Activated T-helper 1 cell treated with anti-CD3 and anti-CD28 coated beads, Interleukin-12 subunit alpha, Interleukin-12 subunit beta, Interleukin-2, Interleukin-4 antibody, amounts not matched to agents 30 ng/mL and 10 ng/mL and 1 ng/mL, durations not matched to agents 14 hours and 24 hours and 36 hours (primary cell): Measurements from ENCODE around the gene TTN. TPM values are rescaled to one million over a fixed set of nuclear protein-coding genes. Genes with fewer than 3 reads are reported as not detected.

Source experiments
- DNase-seq: peaks from one replicate; pipeline ENCODE4 v3.0.0; 2021; ENCODE audit warnings: low spot score
- H3K27ac Mint-ChIP-seq: one replicate; pipeline ENCODE4 v1.8.0; 2021; ENCODE audit warnings: mild to moderate bottlenecking, mixed read lengths
- H3K27me3 Mint-ChIP-seq: one replicate; pipeline ENCODE4 v1.8.0; 2022; ENCODE audit warnings: mild to moderate bottlenecking, moderate library complexity, mixed read lengths; ENCODE audit not compliant: insufficient read depth
- H3K36me3 Mint-ChIP-seq: one replicate; pipeline ENCODE4 v1.8.0; 2021; ENCODE audit warnings: low read depth, mixed read lengths
- H3K4me1 Mint-ChIP-seq: one replicate; pipeline ENCODE4 v1.8.0; 2021; ENCODE audit warnings: low read depth, mixed read lengths
- H3K4me3 Mint-ChIP-seq: one replicate; pipeline ENCODE4 v1.8.0; 2021; ENCODE audit warnings: mild to moderate bottlenecking, moderate library complexity, mixed read lengths
- H3K9me3 Mint-ChIP-seq: one replicate; pipeline ENCODE4 v1.8.0; 2021; ENCODE audit warnings: mixed read lengths
- intact Hi-C: fragments of 100-400 bp; cut with micrococcal nuclease; formaldehyde crosslinking; loops from one replicate; pipeline ENCODE4 v1.15.1; 2024
- total RNA-seq: library from RNA; stranded (reverse); gene quantifications from 2 replicates; pipeline ENCODE4 v1.2.3, GENCODE V29; 2022

Gene TTN
- total RNA-seq, 1 donor from 2014 or later = 1.7 TPM

DNA sequence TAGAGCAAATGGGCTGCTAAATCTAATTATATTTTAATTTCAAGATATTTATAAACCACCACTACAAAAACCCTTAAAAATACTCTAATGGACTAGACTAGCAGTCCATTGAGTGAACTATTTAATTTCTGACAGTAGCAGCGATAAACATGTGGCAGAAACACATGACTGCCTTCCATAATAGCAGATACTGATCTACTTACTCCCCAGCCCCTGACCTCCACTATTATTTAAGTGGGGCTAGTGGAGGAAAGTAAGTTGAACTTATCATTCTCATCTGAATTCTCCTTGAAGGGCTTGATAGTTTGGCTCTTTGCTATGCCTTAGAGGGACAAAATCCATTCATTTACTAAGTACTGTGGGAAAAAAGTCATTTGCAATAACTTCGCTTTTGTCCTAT is 90.8 kb downstream of the TTN start:
- Mint-ChIP-seq H3K27ac (no peak overlapping the region), H3K9me3 (no peaks in the 10 kb centered on the region), H3K4me3 (no peak overlapping the region), H3K27me3 (no peaks in the 10 kb centered on the region), H3K4me1 (no peaks in the 10 kb centered on the region), H3K36me3 (no peaks in the 10 kb centered on the region)
- DNase-seq = no peak
- intact Hi-C loops = no loop called here

DNA sequence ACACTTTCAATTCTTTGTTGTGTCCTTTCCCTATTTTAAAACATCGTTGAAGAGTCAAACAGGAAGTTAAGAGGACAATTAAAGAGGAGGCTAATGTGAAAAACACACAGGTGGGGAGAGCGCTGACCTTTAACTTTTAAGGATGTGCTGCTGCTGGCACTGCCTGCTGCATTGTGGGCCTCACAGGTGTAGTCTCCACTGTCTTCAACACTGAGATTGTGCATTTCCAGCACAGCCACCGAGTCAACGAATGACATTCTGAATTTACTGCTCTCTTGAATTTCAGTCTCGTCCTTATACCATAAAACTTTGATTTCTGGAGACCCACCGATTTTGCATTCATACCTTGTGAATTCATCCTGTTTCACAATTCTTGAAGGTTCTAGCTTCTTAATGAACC is 91.9 kb downstream of the TTN start:
- intact Hi-C loops = no loop called here

DNA sequence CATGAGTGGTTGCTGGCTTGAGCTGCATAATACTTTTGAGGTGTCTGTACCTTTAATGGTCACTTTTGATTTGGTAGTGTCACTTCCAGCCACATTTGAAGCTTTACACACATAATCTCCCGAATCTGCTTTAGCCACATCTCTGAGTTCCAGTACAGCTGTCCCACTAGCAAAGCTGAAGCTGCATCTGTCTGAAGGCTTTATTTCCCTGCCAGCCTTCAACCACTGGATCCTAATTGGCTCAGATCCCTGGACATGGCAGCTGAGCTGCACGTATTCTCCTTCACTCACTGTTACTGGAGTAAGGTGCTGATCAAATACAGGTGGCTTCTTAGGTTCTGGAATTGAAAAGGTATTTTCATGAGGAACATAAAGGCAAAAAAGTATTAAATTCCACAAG is 99.7 kb downstream of the TTN start:
- Mint-ChIP-seq H3K27ac (no peak overlapping the region), H3K4me3 (no peak overlapping the region), H3K27me3 (peaks cover 2% of the 10 kb centered on the region), H3K36me3 (no peaks in the 10 kb centered on the region), H3K9me3 (no peaks in the 10 kb centered on the region), H3K4me1 (no peaks in the 10 kb centered on the region)
- intact Hi-C loops = no loop called here
- no peak for DNase-seq

More for the DNA sequence above, 91.9 kb downstream of the TTN start:
- no peaks in the 10 kb centered on the region for H3K4me1 Mint-ChIP-seq
- H3K27me3 Mint-ChIP-seq = no peaks in the 10 kb centered on the region
- H3K36me3 Mint-ChIP-seq = no peaks in the 10 kb centered on the region
- H3K4me3 Mint-ChIP-seq = no peak overlapping the region
- no peak overlapping the region for H3K27ac Mint-ChIP-seq
- no peaks in the 10 kb centered on the region for H3K9me3 Mint-ChIP-seq
- no peak for DNase-seq

DNA sequence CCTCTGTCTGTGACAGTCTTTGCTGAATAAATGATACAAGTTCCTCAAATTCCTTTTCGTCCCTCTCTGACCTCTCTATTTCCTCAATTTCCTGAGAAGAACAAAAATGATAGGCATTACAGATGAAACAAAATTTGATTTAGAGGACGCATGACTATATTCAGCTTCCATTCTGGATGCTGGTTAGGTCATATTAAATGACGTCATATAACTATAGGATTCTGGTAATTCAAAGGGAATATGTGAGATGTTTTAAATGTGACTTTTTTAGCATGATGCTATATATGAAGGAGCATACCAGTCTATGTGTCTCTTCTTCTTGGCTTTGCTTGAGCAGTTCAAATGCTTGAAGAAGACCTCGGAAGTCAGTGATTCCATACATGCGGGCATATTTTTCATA is 102.3 kb downstream of the TTN start:
- Mint-ChIP-seq H3K27ac (no peak overlapping the region), H3K4me1 (peaks cover 5% of the 10 kb centered on the region), H3K36me3 (peaks cover 1% of the 10 kb centered on the region), H3K9me3 (no peaks in the 10 kb centered on the region), H3K27me3 (peaks cover 3% of the 10 kb centered on the region), H3K4me3 (no peak overlapping the region)
- intact Hi-C loops = no loop called here
- no peak for DNase-seq

DNA sequence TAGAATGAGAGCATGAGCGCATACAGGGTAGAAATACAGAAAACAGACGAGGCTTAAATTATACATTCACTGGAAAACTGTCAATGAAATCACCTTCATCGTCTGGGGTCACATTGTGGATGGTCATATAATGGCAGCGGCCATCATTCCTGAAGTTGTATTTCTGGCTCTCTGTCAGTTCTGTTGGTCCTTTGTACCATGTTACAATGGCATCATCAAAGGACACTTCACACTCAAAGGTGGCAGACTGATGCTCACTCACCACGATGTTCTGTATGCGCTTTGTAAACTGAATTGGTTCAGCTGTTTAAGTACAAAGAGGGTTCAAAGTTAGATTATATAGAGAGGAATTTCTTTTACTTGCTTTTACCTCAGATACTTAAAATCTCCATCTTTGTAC is 104.9 kb downstream of the TTN start:
- Mint-ChIP-seq H3K27ac (no peak overlapping the region), H3K4me1 (peaks cover 5% of the 10 kb centered on the region), H3K4me3 (no peak overlapping the region), H3K9me3 (no peaks in the 10 kb centered on the region), H3K27me3 (peaks cover 3% of the 10 kb centered on the region), H3K36me3 (peaks cover 1% of the 10 kb centered on the region)
- DNase-seq = no peak
- intact Hi-C loops = no loop called here

DNA sequence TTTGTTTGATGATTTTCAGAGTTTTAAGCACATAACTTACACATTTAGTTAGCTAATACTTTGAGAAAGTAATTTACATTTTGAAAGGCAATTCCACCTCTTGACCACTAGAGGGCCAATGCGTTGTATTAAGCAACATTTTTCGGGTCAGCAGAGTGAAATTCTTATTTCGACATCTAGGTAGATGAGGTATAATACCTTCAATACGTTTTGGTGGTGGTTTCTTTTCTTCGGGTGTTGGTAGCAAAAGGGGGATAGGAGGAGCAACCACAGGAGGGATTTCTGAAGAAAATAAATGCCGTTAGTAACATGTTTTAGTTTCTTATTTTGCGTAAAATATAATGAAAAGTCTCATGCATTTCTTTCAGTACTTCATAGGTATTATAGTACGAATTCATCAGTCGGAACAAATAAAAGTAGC is 106.3 kb downstream of the TTN start:
- Mint-ChIP-seq H3K27me3 (peaks cover 3% of the 10 kb centered on the region), H3K9me3 (no peaks in the 10 kb centered on the region), H3K4me1 (peaks cover 5% of the 10 kb centered on the region), H3K36me3 (peaks cover 1% of the 10 kb centered on the region), H3K4me3 (no peak overlapping the region), H3K27ac (no peak overlapping the region)
- intact Hi-C loops = loop anchor here (2.0 kb wide), 2 partner anchors 214 to 222 kb away; partner anchors contain the start of gene FKBP7
- no peak for DNase-seq

GRCh38 chr2:178700136-178700535 is 107.1 kb downstream of the TTN start:
- H3K36me3 Mint-ChIP-seq = peaks cover 1% of the 10 kb centered on the region
- H3K27me3 Mint-ChIP-seq = peaks cover 5% of the 10 kb centered on the region
- intact Hi-C loops = loop anchor here (2.0 kb wide), 2 partner anchors 215 to 221 kb away; partner anchors contain the start of gene FKBP7
- peaks cover 5% of the 10 kb centered on the region for H3K4me1 Mint-ChIP-seq
- H3K4me3 Mint-ChIP-seq = no peak overlapping the region
- no peak overlapping the region for H3K27ac Mint-ChIP-seq
- H3K9me3 Mint-ChIP-seq = no peaks in the 10 kb centered on the region
- DNase-seq = no peak

DNA sequence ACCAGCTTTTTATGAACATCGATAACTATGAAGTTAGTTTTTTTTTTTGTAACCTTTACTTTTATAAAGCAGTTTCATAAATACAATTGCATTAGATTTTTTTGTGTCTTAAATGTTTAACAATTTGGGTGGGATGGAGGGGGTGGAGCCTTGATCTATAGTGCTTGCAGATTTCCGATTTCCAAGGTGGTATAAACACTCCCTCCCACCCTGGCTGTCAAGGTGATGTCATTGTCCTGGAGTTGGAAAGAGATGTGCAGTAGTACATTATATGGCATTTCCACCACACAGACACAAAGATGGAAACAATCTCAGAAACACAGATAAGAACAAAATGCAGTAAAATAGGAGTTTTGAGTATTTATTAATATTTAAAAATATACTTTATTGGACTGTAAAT is 114.4 kb downstream of the TTN start:
- Mint-ChIP-seq H3K36me3 (no peaks in the 10 kb centered on the region), H3K4me1 (no peaks in the 10 kb centered on the region), H3K9me3 (no peaks in the 10 kb centered on the region), H3K27ac (no peak overlapping the region), H3K27me3 (peaks cover 6% of the 10 kb centered on the region), H3K4me3 (no peak overlapping the region)
- intact Hi-C loops = no loop called here
- DNase-seq = no peak

DNA sequence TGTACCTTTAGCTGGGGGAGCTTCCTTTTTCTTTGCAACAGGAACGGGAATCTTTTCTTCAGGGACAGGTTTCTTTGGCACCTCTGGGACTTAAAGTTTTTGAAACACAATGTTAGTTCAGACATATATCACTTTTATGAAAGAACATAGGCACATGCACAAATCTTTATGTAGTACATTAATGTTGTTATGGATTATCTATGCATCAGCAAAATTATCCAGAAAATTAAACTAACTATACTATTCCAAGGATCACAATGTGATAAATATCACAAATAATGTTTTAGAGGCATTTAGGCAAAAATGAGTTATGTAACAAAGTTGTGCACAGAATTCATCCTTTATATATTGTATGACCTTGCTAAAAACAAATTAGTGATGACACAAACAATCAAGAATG is 117.4 kb downstream of the TTN start:
- H3K27me3 Mint-ChIP-seq = peaks cover 4% of the 10 kb centered on the region
- no peak overlapping the region for H3K4me3 Mint-ChIP-seq
- no peak overlapping the region for H3K27ac Mint-ChIP-seq
- no peak for DNase-seq
- no peaks in the 10 kb centered on the region for H3K36me3 Mint-ChIP-seq
- H3K4me1 Mint-ChIP-seq = no peaks in the 10 kb centered on the region
- no peaks in the 10 kb centered on the region for H3K9me3 Mint-ChIP-seq
- intact Hi-C loops = no loop called here

- H3K4me3 Mint-ChIP-seq = no peak overlapping the region
- intact Hi-C loops = no loop called here
- no peaks in the 10 kb centered on the region for H3K27me3 Mint-ChIP-seq
- H3K4me1 Mint-ChIP-seq = no peaks in the 10 kb centered on the region
- H3K36me3 Mint-ChIP-seq = no peaks in the 10 kb centered on the region
- H3K27ac Mint-ChIP-seq = no peak overlapping the region
- no peaks in the 10 kb centered on the region for H3K9me3 Mint-ChIP-seq
- DNase-seq = no peak
Measured at GRCh38 chr2:178683877-178684276, 123.3 kb downstream of the TTN start.

DNA sequence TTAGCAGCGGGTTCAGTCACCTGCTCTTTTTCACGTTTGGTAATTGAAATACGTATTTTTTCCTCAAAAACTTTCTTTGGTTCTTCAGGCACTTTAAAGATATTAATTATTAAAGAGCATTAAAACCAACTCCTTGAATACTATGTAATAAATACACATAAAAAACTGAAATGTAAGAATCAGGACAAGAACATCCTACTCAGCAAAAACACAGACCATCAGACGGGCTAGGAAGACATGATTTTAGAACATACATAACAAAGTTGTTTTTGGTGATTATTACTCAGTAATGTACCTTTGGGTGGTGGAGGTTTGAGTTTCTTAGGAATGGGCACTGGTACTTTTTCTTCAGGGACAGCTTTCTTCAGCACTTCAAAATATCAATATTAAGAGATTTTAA is 126.1 kb downstream of the TTN start:
- intact Hi-C loops = no loop called here
- no peaks in the 10 kb centered on the region for H3K36me3 Mint-ChIP-seq
- H3K27me3 Mint-ChIP-seq = no peaks in the 10 kb centered on the region

GRCh38 chr2:178679891-178680290 is 127.3 kb downstream of the TTN start:
- intact Hi-C loops = loop anchor here (5.0 kb wide), 1 partner anchor 48 kb away; no protein-coding TSS in a partner anchor
- DNase-seq = no peak
- no peaks in the 10 kb centered on the region for H3K36me3 Mint-ChIP-seq
- H3K4me3 Mint-ChIP-seq = no peak overlapping the region
- H3K27ac Mint-ChIP-seq = no peak overlapping the region
- no peaks in the 10 kb centered on the region for H3K4me1 Mint-ChIP-seq
- peaks cover 1% of the 10 kb centered on the region for H3K27me3 Mint-ChIP-seq
- no peaks in the 10 kb centered on the region for H3K9me3 Mint-ChIP-seq

More for the DNA sequence above, 126.1 kb downstream of the TTN start:
- H3K9me3 Mint-ChIP-seq = no peaks in the 10 kb centered on the region
- H3K4me1 Mint-ChIP-seq = no peaks in the 10 kb centered on the region
- no peak overlapping the region for H3K27ac Mint-ChIP-seq
- H3K4me3 Mint-ChIP-seq = no peak overlapping the region
- DNase-seq = no peak

GRCh38 chr2:178677599-178677998 is 129.6 kb downstream of the TTN start:
- Mint-ChIP-seq H3K27ac (no peak overlapping the region), H3K4me3 (no peak overlapping the region), H3K9me3 (no peaks in the 10 kb centered on the region), H3K4me1 (no peaks in the 10 kb centered on the region), H3K27me3 (peaks cover 1% of the 10 kb centered on the region), H3K36me3 (no peaks in the 10 kb centered on the region)
- intact Hi-C loops = loop anchor here (5.0 kb wide), 1 partner anchor 45 kb away; no protein-coding TSS in a partner anchor
- DNase-seq = no peak

GRCh38 chr2:178676046-178676445 is 131.2 kb downstream of the TTN start:
- intact Hi-C loops = loop anchor here (5.0 kb wide), 1 partner anchor 44 kb away; no protein-coding TSS in a partner anchor
- Mint-ChIP-seq H3K36me3 (no peaks in the 10 kb centered on the region), H3K4me1 (no peaks in the 10 kb centered on the region), H3K9me3 (no peaks in the 10 kb centered on the region), H3K27me3 (peaks cover 1% of the 10 kb centered on the region), H3K27ac (no peak overlapping the region), H3K4me3 (no peak overlapping the region)
- DNase-seq = no peak
